ENCODE data around the gene ORM1. TPM values are rescaled to one million over a fixed set of nuclear protein-coding genes. Genes with fewer than 3 reads are reported as not detected.

ORM1 gene
- polyA plus RNA-seq, 3 donors: 2.2 to 4.9 (median 2.8) TPM

DNA sequence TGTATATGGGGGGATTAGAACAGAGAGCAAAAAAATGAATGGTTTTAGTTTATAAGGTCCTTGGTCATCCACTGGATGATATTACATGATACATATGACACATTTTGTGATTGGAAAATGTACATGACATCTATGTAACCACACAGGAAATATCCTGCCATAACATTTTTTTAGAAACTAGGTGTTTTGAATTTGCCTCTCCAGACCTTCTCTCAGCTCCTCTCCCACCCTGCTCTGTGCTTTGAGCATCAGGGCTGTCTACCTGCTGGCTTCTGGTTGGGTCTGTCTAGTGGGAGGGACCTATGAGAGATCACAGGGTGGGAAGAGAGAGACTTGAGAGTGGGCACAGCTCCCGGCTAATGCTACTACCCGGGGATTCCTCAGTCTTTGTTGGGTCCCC, 40.5 kb downstream of the ORM1 start:
- peak overlapping the region; percentile 97 to 99 (median 98) for H3K27ac Mint-ChIP-seq
- 40% methylated on average over 1 of the region's 2 CpGs for WGBS (ENCODE audit: insufficient coverage)
- peaks cover 87 to 98% of the 10 kb centered on the region in 2 donors for H3K36me3 Mint-ChIP-seq
- H3K4me3 Mint-ChIP-seq: no peak overlapping the region
- Histone ChIP-seq H3K27me3 (ENCODE audit: control insufficient read depth in 2 of 2, insufficient read depth in 2 of 2, low read length in 2 of 2) (no peaks in the 10 kb centered on the region), H3K36me3 (replicated peaks in 1 of 2; ENCODE audit: control insufficient read depth in 1 of 2, insufficient read depth in 2 of 2, low read length in 2 of 2) (peaks cover 83 to 89% of the 10 kb centered on the region in 2 donors), H3K4me3 (replicated peaks in 1 of 3; ENCODE audit: low read depth in 2 of 3, low read length in 3 of 3) (peak overlapping the region in 1 of 3 experiments; percentile 58), H4K20me1 (ENCODE audit: insufficient read depth, low read length) (peaks cover 41% of the 10 kb centered on the region), H3K27ac (ENCODE audit: low read depth in 1 of 2, low read length in 2 of 2) (peak overlapping the region; percentile 89 to 96), H3K9ac (ENCODE audit: insufficient read depth, low read length, poor library complexity, severe bottlenecking) (no peak overlapping the region), H3K79me2 (ENCODE audit: insufficient read depth, low read length) (peaks cover 69% of the 10 kb centered on the region), H3K4me2 (replicated peaks; ENCODE audit: extremely low read depth, low read length, poor library complexity, severe bottlenecking) (peak overlapping the region; percentile 63), H3K4me1 (ENCODE audit: control insufficient read depth in 1 of 2, insufficient read depth in 2 of 2, low read length in 2 of 2) (peaks cover 51 to 54% of the 10 kb centered on the region in 2 donors), H2AFZ (ENCODE audit: insufficient read depth, low read depth, low read length, poor library complexity, severe bottlenecking) (no peak overlapping the region), H3K9me3 (replicated peaks in 1 of 2; ENCODE audit: control insufficient read depth in 1 of 2, insufficient read depth in 1 of 2, low read length in 2 of 2) (no peaks in the 10 kb centered on the region)
- H3K27me3 Mint-ChIP-seq (ENCODE audit: low read depth in 3 of 3): no peaks in the 10 kb centered on the region
- intact Hi-C loops (cut with micrococcal nuclease): loop anchor here in 1 of 2 donors (5.0 kb wide), 1 partner anchor 34 kb away; no protein-coding TSS in a partner anchor
- DNase-seq: no peak
- H3K4me1 Mint-ChIP-seq: peaks cover 57% of the 10 kb centered on the region
- H3K9me3 Mint-ChIP-seq: peaks cover 0 to 5% (median 0%) of the 10 kb centered on the region in 7 donors
- TF ChIP-seq CTCF (IDR thresholded peaks at IDR 0.05): no peak

GRCh38 chr9:114364134-114365041, 41.5 kb downstream of the ORM1 start:
- peak overlapping the region; percentile 45 to 64 for H3K4me3 Mint-ChIP-seq
- H3K9ac ChIP-seq (ENCODE audit: insufficient read depth, low read length, poor library complexity, severe bottlenecking): peak overlapping the region; percentile 59

More at GRCh38 chr9:114364134-114365041, 41.5 kb downstream of the ORM1 start:
- H3K79me2 ChIP-seq (ENCODE audit: insufficient read depth, low read length): peaks cover 72% of the 10 kb centered on the region
- Mint-ChIP-seq H3K4me1 (peaks cover 61% of the 10 kb centered on the region), H3K36me3 (peaks cover 83 to 93% of the 10 kb centered on the region in 2 donors), H3K27me3 (ENCODE audit: low read depth in 3 of 3) (no peaks in the 10 kb centered on the region), H3K27ac (peak overlapping the region; percentile 97 to 99 (median 98)), H3K9me3 (peaks cover 0 to 5% (median 0%) of the 10 kb centered on the region in 7 donors)
- peak overlapping the region in 1 of 3 experiments; percentile 58 for H3K4me3 ChIP-seq (replicated peaks in 1 of 3; ENCODE audit: low read depth in 2 of 3, low read length in 3 of 3)
- peaks cover 81 to 88% of the 10 kb centered on the region in 2 donors for H3K36me3 ChIP-seq (replicated peaks in 1 of 2; ENCODE audit: control insufficient read depth in 1 of 2, insufficient read depth in 2 of 2, low read length in 2 of 2)
- TF ChIP-seq CTCF (IDR thresholded peaks at IDR 0.05): no peak
- peak overlapping the region; percentile 63 for H3K4me2 ChIP-seq (replicated peaks; ENCODE audit: extremely low read depth, low read length, poor library complexity, severe bottlenecking)
- peaks cover 32% of the 10 kb centered on the region for H4K20me1 ChIP-seq (ENCODE audit: insufficient read depth, low read length)
- intact Hi-C loops (cut with micrococcal nuclease): loop anchor here in 1 of 2 donors (5.0 kb wide), 1 partner anchor 33 kb away; no protein-coding TSS in a partner anchor
- H3K27me3 ChIP-seq (ENCODE audit: control insufficient read depth in 2 of 2, insufficient read depth in 2 of 2, low read length in 2 of 2): no peaks in the 10 kb centered on the region
- H3K27ac ChIP-seq (ENCODE audit: low read depth in 1 of 2, low read length in 2 of 2): peak overlapping the region; percentile 89 to 96
- no peak overlapping the region for H2AFZ ChIP-seq (ENCODE audit: insufficient read depth, low read depth, low read length, poor library complexity, severe bottlenecking)
- H3K4me1 ChIP-seq (ENCODE audit: control insufficient read depth in 1 of 2, insufficient read depth in 2 of 2, low read length in 2 of 2): peaks cover 60 to 62% of the 10 kb centered on the region in 2 donors
- no peaks in the 10 kb centered on the region for H3K9me3 ChIP-seq (replicated peaks in 1 of 2; ENCODE audit: control insufficient read depth in 1 of 2, insufficient read depth in 1 of 2, low read length in 2 of 2)
- 0% methylated on average over 2 of the region's 6 CpGs for WGBS (ENCODE audit: insufficient coverage)
- peak; percentile 66 to 86 (median 85) for DNase-seq
